HEK293 (cell line): ENCODE results near the gene NAA25.

Source experiments
- GLIS1 ChIP-seq: fragments of 450-650 bp; formaldehyde crosslinking; IDR thresholded peaks from 2 replicates; pipeline ENCODE4 v1.5.1; 2016; ENCODE audit warnings: missing biosample characterization, missing genetic modification characterization
- HIC1 ChIP-seq: fragments of 450-650 bp; formaldehyde crosslinking; IDR thresholded peaks from 2 replicates; pipeline ENCODE4 v1.5.1; 2016; ENCODE audit warnings: missing biosample characterization, missing genetic modification characterization
- KLF1 ChIP-seq: fragments of 450-650 bp; formaldehyde crosslinking; IDR thresholded peaks from 2 replicates; pipeline ENCODE4 v1.5.1; 2016; ENCODE audit warnings: missing biosample characterization, missing genetic modification characterization
- KLF16 ChIP-seq: fragments of 450-650 bp; formaldehyde crosslinking; IDR thresholded peaks from 2 replicates; pipeline ENCODE4 v1.5.1; 2017; ENCODE audit warnings: missing biosample characterization, missing genetic modification characterization
- KLF17 ChIP-seq: fragments of 450-650 bp; formaldehyde crosslinking; IDR thresholded peaks from 2 replicates; pipeline ENCODE4 v1.5.1; 2016; ENCODE audit warnings: missing biosample characterization, missing genetic modification characterization
- PRDM1 ChIP-seq: fragments of 450-650 bp; formaldehyde crosslinking; IDR thresholded peaks from 2 replicates; pipeline ENCODE4; 2016; ENCODE audit warnings: missing biosample characterization, missing genetic modification characterization
- ZBTB17 ChIP-seq: fragments of 450-650 bp; formaldehyde crosslinking; IDR thresholded peaks from 2 replicates; pipeline ENCODE4 v1.5.1; 2016; ENCODE audit warnings: missing biosample characterization, missing genetic modification characterization
- ZBTB26 ChIP-seq: fragments of 450-650 bp; formaldehyde crosslinking; optimal IDR thresholded peaks from 2 replicates; pipeline ENCODE3; 2016; ENCODE audit warnings: missing biosample characterization, mild to moderate bottlenecking, missing genetic modification characterization
- ZEB2 ChIP-seq: fragments of 450-650 bp; formaldehyde crosslinking; IDR thresholded peaks from 2 replicates; pipeline ENCODE4 v1.5.1; 2016; ENCODE audit warnings: missing biosample characterization, missing genetic modification characterization
- ZFHX2 ChIP-seq: fragments of 450-650 bp; formaldehyde crosslinking; conservative IDR thresholded peaks from 2 replicates; pipeline ENCODE4 v1.5.1; 2016; ENCODE audit warnings: missing biosample characterization, missing genetic modification characterization
- ZFP3 ChIP-seq: fragments of 450-650 bp; formaldehyde crosslinking; IDR thresholded peaks from 2 replicates; pipeline ENCODE4 v1.5.1; 2016; ENCODE audit warnings: low read depth, missing biosample characterization, missing genetic modification characterization
- ZNF169 ChIP-seq: fragments of 450-650 bp; formaldehyde crosslinking; IDR thresholded peaks from 2 replicates; pipeline ENCODE4 v1.5.1; 2016; ENCODE audit warnings: missing biosample characterization, missing genetic modification characterization
- ZNF184 ChIP-seq: fragments of 450-650 bp; IDR thresholded peaks from 2 replicates; pipeline ENCODE4 v1.5.1; 2018; ENCODE audit warnings: missing biosample characterization, mild to moderate bottlenecking, missing genetic modification characterization
- ZNF2 ChIP-seq: fragments of 450-650 bp; formaldehyde crosslinking; IDR thresholded peaks from 2 replicates; pipeline ENCODE4 v1.5.1; 2016; ENCODE audit warnings: missing biosample characterization, missing genetic modification characterization
- ZNF23 ChIP-seq: fragments of 450-650 bp; formaldehyde crosslinking; IDR thresholded peaks from 2 replicates; pipeline ENCODE4 v1.5.1; 2016; ENCODE audit warnings: missing biosample characterization, missing genetic modification characterization, borderline replicate concordance
- ZNF239 ChIP-seq: fragments of 450-650 bp; formaldehyde crosslinking; IDR thresholded peaks from 2 replicates; pipeline ENCODE4 v1.5.1; 2016; ENCODE audit warnings: missing biosample characterization, missing genetic modification characterization
- ZNF280C ChIP-seq: fragments of 450-650 bp; formaldehyde crosslinking; IDR thresholded peaks from 2 replicates; pipeline ENCODE4 v1.5.1; 2016; ENCODE audit warnings: missing biosample characterization, missing genetic modification characterization
- ZNF302 ChIP-seq: fragments of 450-650 bp; formaldehyde crosslinking; IDR thresholded peaks from 2 replicates; pipeline ENCODE4 v1.5.1; 2016; ENCODE audit warnings: missing biosample characterization, missing genetic modification characterization, low read depth
- ZNF341 ChIP-seq: fragments of 450-650 bp; formaldehyde crosslinking; IDR thresholded peaks from 2 replicates; pipeline ENCODE4; 2016; ENCODE audit warnings: low read depth, missing biosample characterization, missing genetic modification characterization
- ZNF366 ChIP-seq: fragments of 450-650 bp; formaldehyde crosslinking; conservative IDR thresholded peaks from 2 replicates; pipeline ENCODE4 v1.5.1; 2016; ENCODE audit warnings: missing biosample characterization, missing genetic modification characterization
- ZNF423 ChIP-seq: fragments of 450-650 bp; formaldehyde crosslinking; IDR thresholded peaks from 2 replicates; pipeline ENCODE4 v1.5.1; 2016; ENCODE audit warnings: missing biosample characterization, missing genetic modification characterization
- ZNF510 ChIP-seq: fragments of 450-650 bp; formaldehyde crosslinking; IDR thresholded peaks from 2 replicates; pipeline ENCODE4 v1.5.1; 2018; ENCODE audit warnings: mild to moderate bottlenecking, missing genetic modification characterization, missing biosample characterization; ENCODE audit not compliant: insufficient replicate concordance
- ZNF513 ChIP-seq: fragments of 450-650 bp; IDR thresholded peaks from 2 replicates; pipeline ENCODE4 v1.5.1; 2018; ENCODE audit warnings: missing biosample characterization, missing genetic modification characterization
- ZNF529 ChIP-seq: fragments of 450-650 bp; formaldehyde crosslinking; IDR thresholded peaks from 2 replicates; pipeline ENCODE4 v1.5.1; 2017; ENCODE audit warnings: missing genetic modification characterization, missing biosample characterization; ENCODE audit not compliant: insufficient replicate concordance
- ZNF544 ChIP-seq: fragments of 450-650 bp; formaldehyde crosslinking; IDR thresholded peaks from 2 replicates; pipeline ENCODE4 v1.5.0; 2017; ENCODE audit warnings: missing biosample characterization, missing genetic modification characterization
- ZNF624 ChIP-seq: fragments of 450-650 bp; formaldehyde crosslinking; IDR thresholded peaks from 2 replicates; pipeline ENCODE4 v1.5.1; 2017; ENCODE audit warnings: missing biosample characterization, missing genetic modification characterization
- ZNF626 ChIP-seq: fragments of 450-650 bp; sonication (Bioruptor Pico); formaldehyde crosslinking; IDR thresholded peaks from 2 replicates; pipeline ENCODE4 v1.5.1; 2018; ENCODE audit warnings: missing biosample characterization, missing genetic modification characterization, inconsistent platforms
- ZNF629 ChIP-seq: fragments of 450-650 bp; formaldehyde crosslinking; IDR thresholded peaks from 2 replicates; pipeline ENCODE4 v1.5.1; 2017; ENCODE audit warnings: missing biosample characterization, missing genetic modification characterization
- ZSCAN18 ChIP-seq: fragments of 450-650 bp; formaldehyde crosslinking; IDR thresholded peaks from 2 replicates; pipeline ENCODE4 v1.5.1; 2016; ENCODE audit warnings: missing biosample characterization, missing genetic modification characterization
- ZSCAN30 ChIP-seq: fragments of 450-650 bp; IDR thresholded peaks from 2 replicates; pipeline ENCODE4 v1.5.1; 2018; ENCODE audit warnings: missing biosample characterization, mild to moderate bottlenecking, missing genetic modification characterization, moderate library complexity

NAA25 gene

GRCh38 chr12:112012775-112013600 is 95.6 kb downstream of the NAA25 start, which contains the start of the genes ERP29 and TMEM116 (continued):
- TF ChIP-seq ZNF510 (tag by site-specific recombination) = no peak
- TF ChIP-seq ZNF629 = peak; percentile 55; the same call in 1 of the 2 replicates
- TF ChIP-seq ZNF529 (tag by site-specific recombination) = no peak
- TF ChIP-seq ZNF169 = no peak
- TF ChIP-seq ZNF341 = peak; percentile 94
- no peak for TF ChIP-seq ZNF302
- TF ChIP-seq ZNF366 (tag by site-specific recombination) = 0 out of 2 replicates have a peak, but pooled peaks have one; percentile 13
- TF ChIP-seq ZNF239 (tag by site-specific recombination) = no peak
- TF ChIP-seq ZFP3 (tag by site-specific recombination) = no peak
- peak; percentile 96 for TF ChIP-seq KLF1 (tag by site-specific recombination)
- peak; percentile 52 for TF ChIP-seq ZBTB17 (tag by site-specific recombination)
- TF ChIP-seq GLIS1 (tag by site-specific recombination) = peak; percentile 94
- peak; percentile 69 for TF ChIP-seq ZNF2
- peak; percentile 24; the same call in 1 of the 2 replicates for TF ChIP-seq HIC1 (tag by site-specific recombination)
- no peak for TF ChIP-seq ZSCAN18 (tag by site-specific recombination)
- peak; percentile 65 for TF ChIP-seq ZFHX2 (tag by site-specific recombination)
- TF ChIP-seq ZEB2 = peak; percentile 61
- no peak for TF ChIP-seq ZNF280C (tag by site-specific recombination)
- no peak for TF ChIP-seq ZNF184 (tag by site-specific recombination)
- peak; percentile 48; the same call in 1 of the 2 replicates for TF ChIP-seq KLF17 (tag by site-specific recombination)
- TF ChIP-seq ZNF626 (tag by site-specific recombination) = no peak
- TF ChIP-seq ZNF544 (tag by site-specific recombination) = no peak
- peak; percentile 99 for TF ChIP-seq ZBTB26
- TF ChIP-seq ZNF23 (tag by site-specific recombination) = no peak
- peak; percentile 63; the same call in 1 of the 2 replicates for TF ChIP-seq ZNF423 (tag by site-specific recombination)
- TF ChIP-seq ZNF624 (tag by site-specific recombination) = no peak
- peak; percentile 53 for TF ChIP-seq PRDM1 (tag by site-specific recombination)
- peak; percentile 57; the same call in 1 of the 2 replicates for TF ChIP-seq ZNF513 (tag by site-specific recombination)
- peak; percentile 54; the same call in 1 of the 2 replicates for TF ChIP-seq ZSCAN30 (tag by site-specific recombination)
- TF ChIP-seq KLF16 = peak; percentile 94
